H1 (cell line): ENCODE data around the gene GGA1. TPM values are rescaled to one million over a fixed set of nuclear protein-coding genes. Genes with fewer than 3 reads are reported as not detected.

Experiments
- ASH2L ChIP-seq: fragments of 200-600, 300-600 bp; sonication (generic); IDR thresholded peaks from one replicate; pipeline ENCODE4 v1.7.1; 2017; ENCODE audit warnings: low read length
- CBX8 ChIP-seq: fragments of 300-800, 300-1000 bp; sonication (generic); IDR thresholded peaks from 2 replicates; pipeline ENCODE4 v1.7.1; 2016; ENCODE audit warnings: low read depth, low read length, borderline replicate concordance
- CHD2 ChIP-seq: IDR thresholded peaks from 2 replicates; pipeline ENCODE4 v1.6.1; 2012; ENCODE audit warnings: low read length, improper control_type of control experiment
- GTF2F1 ChIP-seq: IDR thresholded peaks from 2 replicates; pipeline ENCODE4 v1.6.1; 2012; ENCODE audit warnings: low read depth, low read length, improper control_type of control experiment, borderline replicate concordance
- JUN ChIP-seq: IDR thresholded peaks from 2 replicates; pipeline ENCODE4 v1.6.1; 2011; ENCODE audit warnings: low read depth, mild to moderate bottlenecking, improper control_type of control experiment, low read length
- JUND ChIP-seq: IDR thresholded peaks from 2 replicates; pipeline ENCODE4 v1.6.1; 2011; ENCODE audit warnings: mild to moderate bottlenecking, improper control_type of control experiment, low read length
- MAX ChIP-seq: IDR thresholded peaks from 2 replicates; pipeline ENCODE4 v1.6.1; 2012; ENCODE audit warnings: inconsistent platforms
- NANOG ChIP-seq: IDR thresholded peaks from 2 replicates; pipeline ENCODE4 v1.6.1; 2011; ENCODE audit warnings: low read length, low read depth, mild to moderate bottlenecking, inconsistent platforms; ENCODE audit not compliant: insufficient read depth, poor library complexity, severe bottlenecking
- POLR2A ChIP-seq, 2 experiments: IDR thresholded peaks; 1 replicate in 1 of 2; 2 replicates in 1 of 2; pipeline ENCODE4 v1.6.1; 2011; ENCODE audit warnings: low read depth in 2 of 2, low read length in 2 of 2, mild to moderate bottlenecking in 2 of 2; ENCODE audit errors: control extremely low read depth in 1 of 2
- POLR2AphosphoS5 ChIP-seq: IDR thresholded peaks from 2 replicates; pipeline ENCODE4 v1.6.1; 2011; ENCODE audit warnings: low read depth, low read length
- RNF2 ChIP-seq: fragments of 200-900, 300-1000 bp; sonication (generic); IDR thresholded peaks from 2 replicates; pipeline ENCODE4 v1.7.1; 2016; ENCODE audit warnings: borderline replicate concordance, low read depth, mild to moderate bottlenecking, antibody characterized with exemption, low read length; ENCODE audit not compliant: poor library complexity, severe bottlenecking; ENCODE audit errors: missing control alignments
- RXRA ChIP-seq: IDR thresholded peaks from 2 replicates; pipeline ENCODE4 v1.6.1; 2011; ENCODE audit warnings: low read depth, mild to moderate bottlenecking, low read length, moderate library complexity; ENCODE audit not compliant: insufficient read depth
- SIRT6 ChIP-seq: IDR thresholded peaks from one replicate; pipeline ENCODE4 v1.7.1; 2012; ENCODE audit warnings: low read length, inconsistent platforms
- SIX5 ChIP-seq: IDR thresholded peaks from 2 replicates; pipeline ENCODE4 v1.6.1; 2011; ENCODE audit warnings: mild to moderate bottlenecking, low read depth, low read length
- SP2 ChIP-seq: IDR thresholded peaks from 2 replicates; pipeline ENCODE4 v1.6.1; 2012; ENCODE audit warnings: mild to moderate bottlenecking, low read length, inconsistent platforms
- TAF1 ChIP-seq: IDR thresholded peaks from 2 replicates; pipeline ENCODE4 v1.6.1; 2011; ENCODE audit warnings: mild to moderate bottlenecking, low read depth, low read length
- YY1 ChIP-seq: IDR thresholded peaks from 2 replicates; pipeline ENCODE4 v1.6.1; 2011; ENCODE audit warnings: low read depth, mild to moderate bottlenecking, low read length
- polyA plus RNA-seq, 7 experiments: library from polyadenylated mRNA; depleted of rRNA in 3 of 7; stranded (reverse) in 5 of 7; unstranded in 2 of 7; fragments of >200 nt in 5 of 7; fragments of 200-250 nt in 2 of 7; gene quantifications; 1 replicate in 5 of 7; 2 replicates in 1 of 7; 4 replicates in 1 of 7; pipeline versions ENCODE4 v1.2.1 to v1.2.3, GENCODE V29; 2011 to 2013; ENCODE audit warnings: missing spikeins in 2 of 7, mixed read lengths in 2 of 7
- total RNA-seq: library from RNA; stranded (reverse); fragmentation: NEBNext Ultra II Directional; extraction: Animal tissue kit (Norgen Biotek cat#: 25700); gene quantifications from 2 replicates; pipeline ENCODE4 v1.2.1, GENCODE V29; 2021

Gene GGA1
- total and polyA plus RNA-seq, 2 of the 8 experiments (the other 6 are each of a cell fraction or from before 2014, with no cell fraction given), result 49.3 to 57.2 TPM

- TF ChIP-seq MAX (peak; percentile 40), SIRT6 (no peak), RXRA (no peak), POLR2A (IDR thresholded peaks at IDR 0.05; ENCODE audit: control extremely low read depth in 1 of 2, low read depth in 2 of 2, low read length in 2 of 2) (peak in 1 of 2 experiments; percentile 24; a peak in 1 of 3 replicates), JUN (no peak), RNF2 (no peak), ASH2L (no peak), CHD2 (no peak), JUND (no peak), POLR2AphosphoS5 (no peak), SIX5 (no peak), SP2 (no peak), TAF1 (peak; percentile 41; the same call in 1 of the 2 replicates), GTF2F1 (no peak), CBX8 (no peak), NANOG (no peak), YY1 (no peak)
- TF ChIP-seq, all 59 proteins: peak for 5
Observed at GRCh38 chr22:37559901-37560607, 48.6 kb upstream of the GGA1 start, which contains the start of gene CDC42EP1 (continued).
